AG04450 (cell line): ENCODE results near the gene FCN1. TPM values are rescaled to one million over a fixed set of nuclear protein-coding genes. Genes with fewer than 3 reads are reported as not detected.

Experiments used
- CTCF ChIA-PET: fragments of 300-600, 350-600 bp; formaldehyde crosslinking; extraction: SDS; loops from one replicate; lab custom pipeline; 2022; ENCODE audit warnings: antibody characterized with exemption, inconsistent platforms; lab: Charles Lee
- POLR2A ChIA-PET: fragments of 350-600 bp; formaldehyde crosslinking; extraction: SDS; loops from one replicate; lab custom pipeline; 2021; ENCODE audit warnings: antibody characterized with exemption, inconsistent platforms; lab: Yijun Ruan, JAX
- DNase-seq: peaks from one replicate; pipeline ENCODE4 v3.0.0-alpha.2; 2011; ENCODE audit warnings: low read depth, low spot score
- H3K27ac ChIP-seq: one replicate; pipeline ENCODE4 v1.5.1; 2012; ENCODE audit warnings: low read depth, low read length, control low read depth
- H3K27me3 ChIP-seq: one replicate; pipeline ENCODE4 v1.6.0; 2012; ENCODE audit warnings: low read length; ENCODE audit not compliant: control insufficient read depth, insufficient read depth
- H3K4me3 ChIP-seq: 2 replicates; pipeline ENCODE4 v1.5.1; 2011; ENCODE audit warnings: mild to moderate bottlenecking, low read depth, low read length, control low read depth
- H3K9me3 ChIP-seq: 2 replicates; pipeline ENCODE4 v1.5.1; 2012; ENCODE audit warnings: low read length; ENCODE audit not compliant: control insufficient read depth, insufficient read depth
- polyA plus RNA-seq: library from polyadenylated mRNA; depleted of rRNA; stranded (reverse); fragments of >200 nt; gene quantifications from 2 replicates; pipeline ENCODE4 v1.2.3, GENCODE V29; 2011
- TF ChIP-seq, protein P1 (sequence below): IDR thresholded peaks from 2 replicates; pipeline ENCODE4 v1.5.1; 2011; ENCODE audit warnings: low read depth, low read length, control low read depth, inconsistent platforms

FCN1 gene
- polyA plus RNA-seq, 1 experiment, result not detected

DNA sequence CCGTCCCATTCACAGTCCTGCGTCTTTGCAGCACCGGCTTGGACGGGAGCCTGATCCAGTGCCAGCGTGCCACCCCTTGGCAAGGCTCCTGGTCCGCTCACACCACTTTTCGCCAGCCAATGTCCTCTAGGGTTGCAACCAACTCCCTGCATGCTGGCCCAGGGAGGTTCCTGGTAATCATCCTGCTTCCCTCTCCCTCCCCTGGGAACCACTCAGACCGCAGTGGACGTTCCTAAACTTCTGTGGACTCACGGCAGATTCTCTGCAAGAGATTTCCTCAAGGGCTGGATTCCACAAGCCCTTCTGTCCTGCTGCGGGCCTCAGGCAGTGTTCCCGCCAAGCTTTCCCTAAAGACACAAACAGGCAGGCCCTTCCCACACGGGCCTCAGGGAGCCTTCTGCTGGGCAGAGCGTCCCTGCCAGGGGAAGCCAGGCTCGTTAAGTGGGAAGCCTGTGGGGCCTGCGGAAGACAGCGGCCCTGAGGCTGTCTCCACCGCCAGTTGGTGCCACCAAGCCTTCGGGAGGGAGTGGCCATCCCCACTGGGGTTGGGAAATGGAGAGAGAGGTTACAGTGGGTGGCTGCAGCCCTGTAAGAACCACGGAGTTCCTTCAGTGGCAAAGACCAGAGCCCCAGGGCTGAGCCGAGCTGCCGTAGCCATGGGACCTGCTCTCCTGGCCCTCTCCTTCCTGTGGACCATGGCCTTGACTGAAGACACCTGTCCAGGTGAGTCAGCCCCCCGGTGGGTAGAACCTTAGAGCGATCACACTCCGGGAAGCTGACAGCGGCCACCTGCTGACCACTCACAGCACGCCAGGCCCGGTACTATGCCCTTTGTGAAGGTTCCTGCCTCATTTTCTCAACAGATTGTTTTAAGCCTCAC, 53.5 kb downstream of the FCN1 start:
- Histone ChIP-seq H3K4me3 (no peak overlapping the region), H3K9me3 (peaks cover 7% of the 10 kb centered on the region), H3K27me3 (peaks cover 4% of the 10 kb centered on the region), H3K27ac (no peak overlapping the region)
- ChIA-PET CTCF (no interaction called here), POLR2A (no interaction called here)
- no peak for DNase-seq
- TF ChIP-seq, protein P1, sequence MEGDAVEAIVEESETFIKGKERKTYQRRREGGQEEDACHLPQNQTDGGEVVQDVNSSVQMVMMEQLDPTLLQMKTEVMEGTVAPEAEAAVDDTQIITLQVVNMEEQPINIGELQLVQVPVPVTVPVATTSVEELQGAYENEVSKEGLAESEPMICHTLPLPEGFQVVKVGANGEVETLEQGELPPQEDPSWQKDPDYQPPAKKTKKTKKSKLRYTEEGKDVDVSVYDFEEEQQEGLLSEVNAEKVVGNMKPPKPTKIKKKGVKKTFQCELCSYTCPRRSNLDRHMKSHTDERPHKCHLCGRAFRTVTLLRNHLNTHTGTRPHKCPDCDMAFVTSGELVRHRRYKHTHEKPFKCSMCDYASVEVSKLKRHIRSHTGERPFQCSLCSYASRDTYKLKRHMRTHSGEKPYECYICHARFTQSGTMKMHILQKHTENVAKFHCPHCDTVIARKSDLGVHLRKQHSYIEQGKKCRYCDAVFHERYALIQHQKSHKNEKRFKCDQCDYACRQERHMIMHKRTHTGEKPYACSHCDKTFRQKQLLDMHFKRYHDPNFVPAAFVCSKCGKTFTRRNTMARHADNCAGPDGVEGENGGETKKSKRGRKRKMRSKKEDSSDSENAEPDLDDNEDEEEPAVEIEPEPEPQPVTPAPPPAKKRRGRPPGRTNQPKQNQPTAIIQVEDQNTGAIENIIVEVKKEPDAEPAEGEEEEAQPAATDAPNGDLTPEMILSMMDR, result no peak

DNA sequence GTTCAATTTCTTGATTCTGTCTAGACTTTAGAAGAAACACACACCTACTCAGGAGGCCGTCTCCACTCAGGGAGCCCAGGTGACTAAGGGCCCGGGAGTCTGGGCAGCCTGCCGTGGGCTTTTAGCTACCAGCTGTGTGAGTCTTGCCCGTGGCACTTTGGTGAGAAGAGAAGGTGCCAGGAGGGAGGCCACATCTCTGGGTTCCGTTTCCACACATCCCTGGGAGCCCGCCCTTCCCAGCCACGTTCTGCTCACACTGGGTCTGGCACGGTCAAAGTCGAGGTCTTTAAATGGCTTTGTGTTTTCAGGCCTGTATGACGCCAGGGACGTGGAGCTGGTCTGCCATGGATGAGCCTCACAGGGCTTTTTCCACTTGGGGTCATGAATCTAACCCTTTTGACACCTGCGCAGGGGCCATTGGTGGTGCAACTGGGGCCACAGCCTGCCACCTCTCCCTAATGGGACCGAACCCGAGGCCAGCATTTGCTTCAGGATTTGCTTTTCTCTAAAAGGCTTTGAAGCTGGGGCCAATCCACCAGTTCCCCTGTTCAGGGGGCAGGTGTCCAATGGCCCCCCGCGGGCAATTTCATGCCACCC, 54.3 kb downstream of the FCN1 start:
- peaks cover 4% of the 10 kb centered on the region for H3K27me3 ChIP-seq
- no peak overlapping the region for H3K4me3 ChIP-seq
- H3K27ac ChIP-seq, result no peak overlapping the region
- CTCF ChIA-PET, result no interaction called here
- peaks cover 4% of the 10 kb centered on the region for H3K9me3 ChIP-seq
- TF ChIP-seq, protein P1, result no peak
- DNase-seq, result no peak
- POLR2A ChIA-PET, result no interaction called here

DNA sequence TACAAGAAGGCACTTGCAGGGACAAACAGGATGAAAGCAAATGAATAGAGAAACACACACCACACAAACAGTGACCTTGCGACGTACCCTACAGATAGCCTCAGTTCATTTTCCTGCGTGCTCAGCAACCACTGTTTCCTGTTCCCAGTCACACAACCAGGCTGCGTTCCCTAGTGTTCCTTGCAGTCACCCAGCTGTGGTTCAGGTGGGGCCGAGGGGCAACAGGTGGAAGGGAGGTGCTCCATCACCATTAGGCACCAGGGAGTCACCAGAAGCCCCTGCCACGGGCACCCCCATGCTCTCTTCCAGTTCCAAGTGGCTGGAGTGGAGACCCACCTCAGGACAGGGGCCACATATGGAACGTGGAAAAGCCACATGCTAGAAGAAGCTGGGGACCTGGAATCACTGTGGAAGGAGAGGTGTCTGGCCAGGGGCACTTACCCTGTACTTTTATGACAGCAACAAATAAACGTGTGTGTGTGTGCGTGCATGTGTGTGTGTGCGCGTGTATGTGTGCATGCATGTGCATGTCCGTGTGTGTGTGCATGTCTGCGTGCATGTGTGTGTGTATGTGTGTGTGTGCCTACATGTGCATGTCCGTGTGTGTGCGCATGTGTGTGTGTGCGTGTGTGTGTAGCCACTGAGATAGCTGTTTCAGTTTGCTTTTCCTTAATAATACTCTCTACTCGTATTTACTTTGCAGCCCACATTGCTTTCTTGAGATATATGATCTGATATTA, 55.9 kb downstream of the FCN1 start:
- TF ChIP-seq, protein P1, result no peak
- DNase-seq, result no peak
- H3K9me3 ChIP-seq, result peaks cover 4% of the 10 kb centered on the region
- POLR2A ChIA-PET, result no interaction called here
- H3K27ac ChIP-seq, result no peak overlapping the region
- H3K27me3 ChIP-seq, result peaks cover 7% of the 10 kb centered on the region
- H3K4me3 ChIP-seq, result no peak overlapping the region
- CTCF ChIA-PET, result no interaction called here

DNA sequence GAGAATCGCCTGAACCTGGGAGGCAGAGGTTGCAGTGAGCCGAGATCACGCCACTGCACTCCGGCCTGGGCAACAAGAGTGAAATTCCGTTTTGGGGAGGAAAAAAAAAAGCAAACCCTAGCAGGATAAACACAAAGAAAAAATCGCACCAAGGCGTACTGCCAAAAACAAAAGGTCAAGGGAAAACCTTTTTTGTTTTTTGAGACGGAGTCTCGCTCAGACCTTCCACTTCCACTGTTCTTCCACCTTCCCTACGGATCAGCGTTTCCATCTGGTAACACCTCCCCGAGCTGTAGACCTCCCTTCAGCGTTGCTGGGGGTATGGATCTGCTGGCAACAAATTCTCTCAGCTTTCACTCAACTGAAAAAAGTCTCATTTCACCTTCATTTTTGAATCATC, 57.2 kb downstream of the FCN1 start:
- Histone ChIP-seq H3K9me3 (peaks cover 4% of the 10 kb centered on the region), H3K27me3 (peaks cover 7% of the 10 kb centered on the region), H3K4me3 (no peak overlapping the region), H3K27ac (no peak overlapping the region)
- no peak for DNase-seq
- ChIA-PET CTCF (no interaction called here), POLR2A (interaction anchor here (0.7 kb wide), 2 partner anchors 121 to 295 kb away, joined by 3 to 4 read pairs; no protein-coding TSS in a partner anchor)
- TF ChIP-seq, protein P1, result no peak
